Subcutaneous abdominal adipose tissue (tissue), 5 donors: Measurements from ENCODE around the gene LONRF3.
"Not testable (repeated sequence)": the region's sequence is repeated elsewhere in the genome, so short reads cannot be mapped to it uniquely, and the experiment has no call there.

Experiments used
- H3K27ac ChIP-seq: one replicate; pipeline ENCODE4 v1.7.0; 2013; ENCODE audit warnings: low read depth, mild to moderate bottlenecking, inconsistent platforms, low read length, moderate library complexity
- H3K27me3 ChIP-seq, 5 donors: one replicate each; pipeline ENCODE4 v1.7.0; 2013; ENCODE audit warnings: low read length in 5 of 5, inconsistent platforms in 1 of 5; ENCODE audit not compliant: control insufficient read depth in 5 of 5, insufficient read depth in 4 of 5
- H3K36me3 ChIP-seq, 5 donors: one replicate each; pipeline ENCODE4 v1.7.0; 2013; ENCODE audit warnings: low read length in 5 of 5; ENCODE audit not compliant: control insufficient read depth in 5 of 5, insufficient read depth in 5 of 5
- H3K4me1 ChIP-seq, 5 donors: one replicate each; pipeline ENCODE4 v1.7.0; 2013; ENCODE audit warnings: low read length in 5 of 5, mild to moderate bottlenecking in 3 of 5, moderate library complexity in 1 of 5; ENCODE audit not compliant: control insufficient read depth in 5 of 5, insufficient read depth in 5 of 5
- H3K4me3 ChIP-seq, 5 donors: one replicate each; pipeline ENCODE4 v1.7.0; 2013; ENCODE audit warnings: low read length in 5 of 5, low read depth in 1 of 5
- H3K9ac ChIP-seq, 5 donors: one replicate each; pipeline ENCODE4 v1.7.0; 2013; ENCODE audit warnings: low read length in 5 of 5, mild to moderate bottlenecking in 4 of 5, moderate library complexity in 3 of 5
- H3K9me3 ChIP-seq, 5 donors: one replicate each; pipeline ENCODE4 v1.7.0; 2013; ENCODE audit warnings: low read length in 5 of 5; ENCODE audit not compliant: control insufficient read depth in 5 of 5
- donor health status: healthy.
- donor health status: healthy.
- donor health status: healthy.
- donor health status: healthy.
- donor health status: healthy.

The LONRF3 gene

DNA sequence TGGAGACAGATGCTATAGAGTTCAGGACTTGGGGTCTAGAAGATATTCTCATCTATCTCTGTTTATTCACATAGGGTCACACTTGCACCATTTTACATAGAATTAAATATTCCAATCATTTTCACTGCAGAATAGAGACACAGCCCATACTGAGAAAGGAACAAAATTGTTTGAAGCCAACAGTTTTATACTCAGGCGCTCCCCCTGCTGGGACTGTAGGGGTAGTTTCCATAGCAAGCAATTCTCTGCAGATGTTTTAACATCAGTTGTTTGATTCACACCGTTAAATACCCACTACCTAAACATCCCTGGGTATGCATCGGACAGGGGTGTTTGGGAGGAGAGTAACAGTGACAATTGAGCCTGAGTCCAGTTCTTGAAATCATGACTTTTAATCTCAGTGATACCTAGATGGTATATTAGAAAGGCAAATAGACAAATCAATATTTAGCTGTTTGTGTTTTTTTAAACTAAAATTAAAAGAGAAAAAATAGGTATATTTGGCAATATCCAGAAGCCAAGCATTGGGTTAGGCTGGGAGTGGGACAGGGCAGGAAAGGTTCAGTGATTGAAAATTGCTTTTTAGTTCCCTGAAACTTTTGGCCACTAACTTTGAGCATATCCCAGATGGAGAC, 33.8 kb downstream of the LONRF3 start:
- peaks cover 0 to 8% (median 0%) of the 10 kb centered on the region in 5 donors for H3K27me3 ChIP-seq
- no peak overlapping the region for H3K27ac ChIP-seq
- peaks cover 8 to 15% (median 14%) of the 10 kb centered on the region in 5 donors for H3K36me3 ChIP-seq
- no peak overlapping the region for H3K4me3 ChIP-seq
- H3K4me1 ChIP-seq, result no peaks in the 10 kb centered on the region
- H3K9me3 ChIP-seq, result no peaks in the 10 kb centered on the region
- H3K9ac ChIP-seq, result no peak overlapping the region

- no peak overlapping the region for H3K9ac ChIP-seq
- no peak overlapping the region for H3K4me3 ChIP-seq
- no peaks in the 10 kb centered on the region for H3K9me3 ChIP-seq
- no peaks in the 10 kb centered on the region for H3K4me1 ChIP-seq
- H3K27me3 ChIP-seq, result peaks cover 0 to 9% (median 0%) of the 10 kb centered on the region in 5 donors
- H3K36me3 ChIP-seq, result peaks cover 11 to 20% (median 17%) of the 10 kb centered on the region in 5 donors
- no peak overlapping the region for H3K27ac ChIP-seq
Measured at GRCh38 chrX:119009071-119009470, 34.7 kb downstream of the LONRF3 start.

DNA sequence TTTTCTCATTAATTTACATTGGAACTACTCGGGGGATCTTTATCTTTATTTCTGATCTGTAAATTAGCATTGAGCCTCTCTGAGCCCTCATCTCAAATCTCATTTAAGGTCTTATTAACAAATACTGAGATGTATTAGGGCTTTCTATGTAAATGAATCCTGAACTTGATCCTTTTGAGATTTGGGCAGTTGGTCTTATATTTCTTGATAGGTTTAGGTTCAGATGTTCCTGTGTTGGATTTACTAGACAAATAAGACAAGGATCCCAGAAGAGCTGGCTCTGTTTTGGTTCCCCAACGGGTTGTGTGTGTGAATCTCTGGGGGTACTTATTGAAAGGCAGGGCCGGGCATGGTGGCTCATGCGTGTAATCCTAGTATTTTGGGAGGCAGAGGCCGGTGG, 36.1 kb downstream of the LONRF3 start:
- Histone ChIP-seq H3K36me3 (peaks cover 11 to 30% (median 23%) of the 10 kb centered on the region in 5 donors), H3K27me3 (peaks cover 0 to 9% (median 0%) of the 10 kb centered on the region in 5 donors), H3K9me3 (no peaks in the 10 kb centered on the region), H3K4me1 (peaks cover 0 to 4% (median 0%) of the 10 kb centered on the region in 5 donors), H3K4me3 (no peak overlapping the region), H3K9ac (no peak overlapping the region), H3K27ac (no peak overlapping the region)

DNA sequence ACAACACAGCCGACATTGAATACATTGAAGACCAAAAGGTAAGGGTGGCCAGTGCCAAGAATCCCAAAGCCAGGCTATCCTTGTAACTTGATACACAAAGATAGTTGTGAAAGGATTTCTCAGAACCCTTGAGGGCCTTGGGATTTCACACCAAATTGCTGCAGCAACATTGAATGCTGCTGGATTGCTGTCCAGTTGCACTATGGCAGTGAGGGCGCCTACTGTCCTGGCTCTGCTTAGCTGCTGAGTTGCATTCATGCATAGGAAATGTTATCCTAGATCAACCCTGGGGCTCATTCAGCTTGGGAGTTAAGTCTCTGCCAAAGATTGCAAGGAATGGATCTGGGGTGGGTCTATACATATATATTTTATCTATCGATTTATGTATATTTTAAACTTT, 38.7 kb downstream of the LONRF3 start:
- Histone ChIP-seq H3K9ac (no peak overlapping the region), H3K27me3 (peaks cover 0 to 9% (median 0%) of the 10 kb centered on the region in 5 donors), H3K4me3 (no peak overlapping the region), H3K9me3 (peaks cover 0 to 8% (median 5%) of the 10 kb centered on the region in 5 donors), H3K4me1 (peaks cover 0 to 9% (median 0%) of the 10 kb centered on the region in 5 donors), H3K27ac (no peak overlapping the region), H3K36me3 (peaks cover 11 to 39% (median 25%) of the 10 kb centered on the region in 5 donors)

GRCh38 chrX:119015407-119016237, 41.2 kb downstream of the LONRF3 start:
- no peak overlapping the region for H3K4me3 ChIP-seq

DNA sequence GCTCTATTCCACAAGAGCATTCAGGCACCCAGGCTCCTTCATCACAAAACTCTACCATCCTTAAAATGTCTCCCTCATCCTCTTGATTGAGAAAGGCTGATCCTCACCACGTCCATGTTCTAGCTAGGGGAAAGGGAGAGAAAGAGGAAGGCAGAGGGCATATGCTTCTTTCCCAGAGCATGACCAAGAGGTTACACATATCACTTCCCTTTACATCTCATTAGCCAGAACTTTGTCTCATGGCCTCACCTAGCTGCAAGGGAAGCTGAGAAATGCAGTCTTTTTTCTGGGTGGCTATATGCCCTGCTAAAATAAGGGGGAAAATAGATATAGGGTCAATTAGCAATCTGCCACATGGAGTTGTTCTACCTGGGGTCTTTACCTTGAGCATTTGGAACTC, 42.7 kb downstream of the LONRF3 start:
- Histone ChIP-seq H3K36me3 (peaks cover 10 to 31% (median 22%) of the 10 kb centered on the region in 5 donors), H3K27me3 (peaks cover 0 to 8% (median 0%) of the 10 kb centered on the region in 5 donors), H3K27ac (no peak overlapping the region), H3K9me3 (peaks cover 0 to 8% (median 5%) of the 10 kb centered on the region in 5 donors), H3K9ac (no peak overlapping the region), H3K4me3 (no peak overlapping the region), H3K4me1 (peaks cover 0 to 9% (median 0%) of the 10 kb centered on the region in 5 donors)

More at GRCh38 chrX:119015407-119016237, 41.2 kb downstream of the LONRF3 start:
- no peak overlapping the region for H3K27ac ChIP-seq
- peaks cover 0 to 8% (median 5%) of the 10 kb centered on the region in 5 donors for H3K9me3 ChIP-seq
- H3K4me1 ChIP-seq, result peaks cover 0 to 9% (median 0%) of the 10 kb centered on the region in 5 donors
- peaks cover 0 to 8% (median 0%) of the 10 kb centered on the region in 5 donors for H3K27me3 ChIP-seq
- H3K36me3 ChIP-seq, result peaks cover 10 to 29% (median 25%) of the 10 kb centered on the region in 5 donors
- no peak overlapping the region for H3K9ac ChIP-seq

DNA sequence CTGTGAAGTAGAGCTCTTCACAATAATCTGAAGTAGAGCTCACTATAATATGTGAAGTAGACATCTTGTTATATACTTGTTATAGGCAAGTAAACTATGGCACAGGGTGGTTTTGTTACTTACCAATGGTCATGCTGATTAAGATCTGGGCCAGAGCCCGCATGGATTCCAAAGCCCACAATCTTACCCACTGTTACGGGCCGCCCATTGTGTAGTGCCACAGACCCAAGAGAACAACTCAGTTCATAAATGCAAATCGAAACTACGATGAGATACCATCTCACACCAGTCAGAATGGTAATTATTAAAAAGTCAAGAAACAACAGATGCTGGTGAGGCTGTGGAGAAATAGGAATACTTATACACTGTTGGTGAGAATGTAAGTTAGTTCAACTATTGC, 51.5 kb downstream of the LONRF3 start:
- H3K9me3 ChIP-seq, result peaks cover 0 to 4% (median 0%) of the 10 kb centered on the region in 5 donors
- H3K27me3 ChIP-seq, result no peaks in the 10 kb centered on the region
- no peak overlapping the region for H3K9ac ChIP-seq
- H3K27ac ChIP-seq, result no peak overlapping the region
- no peaks in the 10 kb centered on the region for H3K4me1 ChIP-seq
- no peak overlapping the region for H3K4me3 ChIP-seq
- peaks cover 0 to 4% (median 0%) of the 10 kb centered on the region in 5 donors for H3K36me3 ChIP-seq

DNA sequence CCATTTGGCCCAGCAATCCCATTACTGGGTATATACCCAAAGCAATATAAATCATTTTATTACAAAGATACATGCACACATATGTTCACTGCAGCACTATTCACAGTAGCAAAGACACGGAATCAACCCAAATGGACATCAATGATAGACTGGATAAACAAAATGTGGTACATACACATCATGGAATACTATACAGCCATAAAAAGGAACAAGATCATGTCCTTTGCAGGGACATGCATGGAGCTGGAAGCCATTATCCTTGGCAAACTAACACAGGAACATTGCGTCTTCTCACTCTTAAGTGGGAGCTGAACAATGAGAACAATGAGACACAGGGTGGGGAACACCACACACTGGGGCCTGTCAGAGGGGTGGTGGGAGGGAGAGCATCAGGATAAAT, 51.9 kb downstream of the LONRF3 start:
- H3K9ac ChIP-seq, H3K4me3 ChIP-seq, H3K36me3 ChIP-seq, H3K27ac ChIP-seq, H3K9me3 ChIP-seq, H3K4me1 ChIP-seq, H3K27me3 ChIP-seq: not testable (repeated sequence)

GRCh38 chrX:119027960-119028732, 53.7 kb downstream of the LONRF3 start:
- H3K36me3 ChIP-seq, H3K27ac ChIP-seq, H3K9me3 ChIP-seq, H3K9ac ChIP-seq, H3K4me1 ChIP-seq, H3K27me3 ChIP-seq, H3K4me3 ChIP-seq: not testable (repeated sequence)
